ENCODE measurements around the gene DLG2. TPM values are rescaled to one million over a fixed set of nuclear protein-coding genes. Genes with fewer than 3 reads are reported as not detected.

DLG2 gene
- total and polyA plus RNA-seq, 9 of the 15 experiments (the other 6 are each of a cell fraction or from before 2014, with no cell fraction given) = 0.52 to 1.6 (median 0.95) TPM

- TF ChIP-seq REST (IDR thresholded peaks at IDR 0.05; ENCODE audit: borderline replicate concordance) (no peak), REST (CRISPR knock-in tag; IDR thresholded peaks at IDR 0.05; ENCODE audit: low read depth) (no peak), ELF1 (tag; IDR thresholded peaks at IDR 0.05) (peak; percentile 40; the same call in 1 of the 2 replicates), KHSRP (IDR thresholded peaks at IDR 0.05) (no peak), MEIS2 (IDR thresholded peaks at IDR 0.05; ENCODE audit: partially characterized antibody) (no peak), TFAM (CRISPR knock-in tag; conservative IDR thresholded peaks at IDR 0.05) (no peak), MED1 (CRISPR knock-in tag; IDR thresholded peaks at IDR 0.05; ENCODE audit: borderline replicate concordance) (no peak), ZNF354B (CRISPR knock-in tag; IDR thresholded peaks at IDR 0.05) (no peak), ARHGAP35 (IDR thresholded peaks at IDR 0.05; ENCODE audit: partially characterized antibody) (no peak), CXXC5 (CRISPR knock-in tag; IDR thresholded peaks at IDR 0.05) (no peak; the same call in none of the 2 replicates), NKRF (IDR thresholded peaks at IDR 0.05; ENCODE audit: borderline replicate concordance) (peak; percentile 24; the same call in 1 of the 2 replicates), RAD21 (CRISPR knock-in tag; conservative IDR thresholded peaks at IDR 0.05 in 1 of 2, IDR thresholded peaks at IDR 0.05 in 1 of 2) (peak in 1 of 2 experiments; percentile 40; a peak in 2 of 4 replicates), NUFIP1 (IDR thresholded peaks at IDR 0.05; ENCODE audit: partially characterized antibody) (no peak), ZNF77 (CRISPR knock-in tag; IDR thresholded peaks at IDR 0.05) (no peak)
- TF ChIP-seq, protein P1, sequence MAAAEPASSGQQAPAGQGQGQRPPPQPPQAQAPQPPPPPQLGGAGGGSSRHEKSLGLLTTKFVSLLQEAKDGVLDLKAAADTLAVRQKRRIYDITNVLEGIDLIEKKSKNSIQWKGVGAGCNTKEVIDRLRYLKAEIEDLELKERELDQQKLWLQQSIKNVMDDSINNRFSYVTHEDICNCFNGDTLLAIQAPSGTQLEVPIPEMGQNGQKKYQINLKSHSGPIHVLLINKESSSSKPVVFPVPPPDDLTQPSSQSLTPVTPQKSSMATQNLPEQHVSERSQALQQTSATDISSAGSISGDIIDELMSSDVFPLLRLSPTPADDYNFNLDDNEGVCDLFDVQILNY (CRISPR knock-in tag; IDR thresholded peaks at IDR 0.05) = no peak
- TF ChIP-seq, protein P2, sequence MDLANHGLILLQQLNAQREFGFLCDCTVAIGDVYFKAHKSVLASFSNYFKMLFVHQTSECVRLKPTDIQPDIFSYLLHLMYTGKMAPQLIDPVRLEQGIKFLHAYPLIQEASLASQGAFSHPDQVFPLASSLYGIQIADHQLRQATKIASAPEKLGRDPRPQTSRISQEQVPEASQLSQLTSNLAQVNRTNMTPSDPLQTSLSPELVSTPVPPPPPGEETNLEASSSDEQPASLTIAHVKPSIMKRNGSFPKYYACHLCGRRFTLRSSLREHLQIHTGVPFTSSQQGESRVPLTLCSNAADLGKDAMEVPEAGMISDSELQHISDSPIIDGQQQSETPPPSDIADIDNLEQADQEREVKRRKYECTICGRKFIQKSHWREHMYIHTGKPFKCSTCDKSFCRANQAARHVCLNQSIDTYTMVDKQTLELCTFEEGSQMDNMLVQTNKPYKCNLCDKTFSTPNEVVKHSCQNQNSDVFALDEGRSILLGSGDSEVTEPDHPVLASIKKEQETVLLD (IDR thresholded peaks at IDR 0.05) = no peak
These were observed 36.8 kb upstream of the DLG2 start (continued) for GRCh38 chr11:85663753-85664614.

Data from K562 (cell line).